K562 (cell line): ENCODE results near the gene HEMK1. TPM values are rescaled to one million over a fixed set of nuclear protein-coding genes. Genes with fewer than 3 reads are reported as not detected.

ENCODE experiments used
- ATAC-seq: fragments of 200-7000 bp; cut with Tn5 transposase; 3 replicates; pipeline ENCODE4 v1.9.1; 2020; ENCODE audit warnings: moderate library complexity
- BruUV-seq: library from RNA; stranded (reverse); fragments of 400-500 nt; replicated peaks from 2 replicates; lab custom pipeline; 2021; lab: Mats Ljungman, UMichigan
- CTCF ChIA-PET: fragments of 300-600 bp; formaldehyde crosslinking; extraction: SDS; loops from one replicate; lab custom pipeline; 2021; ENCODE audit warnings: low intra/inter-chr PET ratio; lab: Yijun Ruan, JAX
- POLR2A ChIA-PET: fragments of 300-600, 350-650 bp; sonication (Branson Sonifier 250); formaldehyde crosslinking; extraction: SDS; loops from one replicate; lab custom pipeline; 2021; ENCODE audit warnings: antibody characterized with exemption, inconsistent platforms; lab: Yijun Ruan, JAX
- DNase-seq, 4 experiments: peaks; one replicate each; pipeline versions ENCODE4 v3.0.0 to v3.0.0-alpha.2; 2011 to 2018; ENCODE audit warnings: low spot score in 3 of 4, mixed read lengths in 3 of 4; ENCODE audit errors: extremely low read depth in 1 of 4
- FAIRE-seq: peaks from 2 replicates; lab custom pipeline; 2011; peaks lifted over from hg19 to GRCh38; lab: Jason Lieb, UNC
- H2AFZ ChIP-seq: 2 replicates; pipeline ENCODE4 v1.6.0; 2011; ENCODE audit warnings: low read depth, low read length, control low read depth, inconsistent platforms
- H3K27ac ChIP-seq: fragments of 200-600 bp; 3 replicates; pipeline ENCODE4 v1.8.0; 2011; ENCODE audit warnings: low read depth, mild to moderate bottlenecking, control low read depth, inconsistent platforms, low read length, moderate library complexity, mixed read lengths; ENCODE audit errors: extremely low read depth
- H3K27me3 ChIP-seq, 2 experiments: fragments of 300-600 bp in 1 of 2; 2 replicates in 1 of 2; 3 replicates in 1 of 2; pipeline versions ENCODE4 v1.6.0 to v1.8.0; 2011; ENCODE audit warnings: inconsistent platforms in 2 of 2, low read length in 2 of 2, mild to moderate bottlenecking in 1 of 2, mixed read lengths in 1 of 2, moderate library complexity in 1 of 2; ENCODE audit not compliant: control insufficient read depth in 2 of 2, insufficient read depth in 2 of 2
- H3K36me3 ChIP-seq: fragments of 300-600 bp; 3 replicates; pipeline ENCODE4 v1.8.0; 2011; ENCODE audit warnings: mild to moderate bottlenecking, low read length, inconsistent platforms; ENCODE audit not compliant: control insufficient read depth, insufficient read depth
- H3K4me1 ChIP-seq, 2 experiments: fragments of 200-600 bp in 1 of 2; replicated peaks in 1 of 2; 2 replicates in 1 of 2; 3 replicates in 1 of 2; pipeline versions ENCODE4 v1.5.1 to v1.8.0; 2011; ENCODE audit warnings: inconsistent platforms in 2 of 2, low read length in 2 of 2, mild to moderate bottlenecking in 1 of 2, mixed read lengths in 1 of 2, moderate library complexity in 1 of 2; ENCODE audit not compliant: control insufficient read depth in 2 of 2, insufficient read depth in 2 of 2
- H3K4me2 ChIP-seq: 2 replicates; pipeline ENCODE4 v1.6.1; 2011; ENCODE audit warnings: low read length, control low read depth, inconsistent platforms, mixed read lengths; ENCODE audit not compliant: insufficient read depth
- H3K4me3 ChIP-seq: fragments of 200-600 bp; sonication (generic), shearing (Covaris generic); 2 replicates; pipeline ENCODE4 v1.5.1; 2016; ENCODE audit warnings: control low read depth, inconsistent platforms
- H3K79me2 ChIP-seq: fragments of 200-600 bp; 3 replicates; pipeline ENCODE4 v1.8.0; 2011; ENCODE audit warnings: low read length, inconsistent platforms; ENCODE audit not compliant: control insufficient read depth, insufficient read depth
- H3K9ac ChIP-seq, 2 experiments: 2 replicates each; pipeline versions ENCODE4 v1.6.0 to v1.6.1; 2011; ENCODE audit warnings: low read depth in 2 of 2, low read length in 2 of 2, control low read depth in 1 of 2, inconsistent platforms in 1 of 2, mild to moderate bottlenecking in 1 of 2, mixed read lengths in 1 of 2; ENCODE audit not compliant: insufficient read depth in 1 of 2
- H3K9me1 ChIP-seq: one replicate; pipeline ENCODE4 v1.6.0; 2011; ENCODE audit warnings: inconsistent platforms, mild to moderate bottlenecking, low read length, moderate library complexity; ENCODE audit not compliant: control insufficient read depth, insufficient read depth
- H3K9me3 ChIP-seq: replicated peaks from 2 replicates; pipeline ENCODE4 v1.5.1; 2011; ENCODE audit warnings: low read depth, low read length, inconsistent platforms; ENCODE audit not compliant: control insufficient read depth, insufficient read depth
- H4K20me1 ChIP-seq: replicated peaks from 2 replicates; pipeline ENCODE4 v1.6.1; 2011; ENCODE audit warnings: low read length, inconsistent platforms, mixed read lengths; ENCODE audit not compliant: control insufficient read depth, insufficient read depth
- NCOR1 ChIP-seq: fragments of 450-650 bp; IDR thresholded peaks from 2 replicates; pipeline ENCODE4 v1.6.1; 2016; ENCODE audit warnings: mild to moderate bottlenecking, moderate library complexity
- NFYB ChIP-seq: IDR thresholded peaks from 2 replicates; pipeline ENCODE4 v1.6.1; 2011; ENCODE audit warnings: mild to moderate bottlenecking, moderate library complexity; ENCODE audit not compliant: insufficient read length; ENCODE audit errors: extremely low read depth
- ZNF143 ChIP-seq: sonication (generic); formaldehyde crosslinking; IDR thresholded peaks from 2 replicates; pipeline ENCODE4 v1.9.0; 2022; ENCODE audit warnings: mild to moderate bottlenecking, missing genetic modification reagents
- WGBS: fragments of 100-300 bp; shearing (Covaris generic); methylation state at CpG from one replicate; pipeline ENCODE4 v1.1.6; 2016; ENCODE audit warnings: low coverage, mixed read lengths; ENCODE audit not compliant: insufficient coverage; ENCODE audit errors: missing lambda C conversion rate; 5-methylcytosine and 5-hydroxymethylcytosine counted together
- in situ Hi-C: fragments of 300-500 bp; cut with MboI; formaldehyde crosslinking; loops from 4 replicates; pipeline ENCODE4 v1.15.0; 2018; ENCODE audit warnings: inconsistent platforms, mixed read lengths
- intact Hi-C: fragments of 100-400 bp; cut with micrococcal nuclease; formaldehyde crosslinking; loops from 2 replicates; pipeline ENCODE4 v1.14.2; 2022
- polyA plus RNA-seq, 8 experiments: library from polyadenylated mRNA; depleted of rRNA in 4 of 8; stranded (reverse) in 5 of 8; unstranded in 3 of 8; fragments of >200 nt; fragmentation: Nextera tagmentation in 2 of 8; fragmentation: Illumina TruSeq in 1 of 8; extraction: Ambion mirVana in 2 of 8; extraction: Trizol in 1 of 8; gene quantifications; 2 replicates each; pipeline versions ENCODE4 v1.2.1 to v1.2.3, GENCODE V29; 2011 to 2014; ENCODE audit warnings: inconsistent platforms in 1 of 8, missing spikeins in 1 of 8
- total RNA-seq, 7 experiments: library from RNA; depleted of rRNA in 6 of 7; stranded (reverse); fragments of >200 nt in 6 of 7; fragmentation: Illumina TruSeq in 2 of 7; extraction: Trizol in 2 of 7; gene quantifications; 2 replicates each; pipeline versions ENCODE4 v1.2.1 to v1.2.3, GENCODE V29; 2011 to 2021; ENCODE audit warnings: low replicate concordance in 1 of 7
- TF ChIP-seq, protein P1 (sequence below): fragments of 200-800 bp; sonication (Bioruptor generic); IDR thresholded peaks from 2 replicates; pipeline ENCODE4 v1.6.1; 2017; ENCODE audit warnings: missing genetic modification characterization, missing compliant biosample characterization

The HEMK1 gene
- total and polyA plus RNA-seq, 9 of the 15 experiments (the other 6 are each of a cell fraction or from before 2014, with no cell fraction given), result 2.0 to 16.8 (median 11.4) TPM

DNA sequence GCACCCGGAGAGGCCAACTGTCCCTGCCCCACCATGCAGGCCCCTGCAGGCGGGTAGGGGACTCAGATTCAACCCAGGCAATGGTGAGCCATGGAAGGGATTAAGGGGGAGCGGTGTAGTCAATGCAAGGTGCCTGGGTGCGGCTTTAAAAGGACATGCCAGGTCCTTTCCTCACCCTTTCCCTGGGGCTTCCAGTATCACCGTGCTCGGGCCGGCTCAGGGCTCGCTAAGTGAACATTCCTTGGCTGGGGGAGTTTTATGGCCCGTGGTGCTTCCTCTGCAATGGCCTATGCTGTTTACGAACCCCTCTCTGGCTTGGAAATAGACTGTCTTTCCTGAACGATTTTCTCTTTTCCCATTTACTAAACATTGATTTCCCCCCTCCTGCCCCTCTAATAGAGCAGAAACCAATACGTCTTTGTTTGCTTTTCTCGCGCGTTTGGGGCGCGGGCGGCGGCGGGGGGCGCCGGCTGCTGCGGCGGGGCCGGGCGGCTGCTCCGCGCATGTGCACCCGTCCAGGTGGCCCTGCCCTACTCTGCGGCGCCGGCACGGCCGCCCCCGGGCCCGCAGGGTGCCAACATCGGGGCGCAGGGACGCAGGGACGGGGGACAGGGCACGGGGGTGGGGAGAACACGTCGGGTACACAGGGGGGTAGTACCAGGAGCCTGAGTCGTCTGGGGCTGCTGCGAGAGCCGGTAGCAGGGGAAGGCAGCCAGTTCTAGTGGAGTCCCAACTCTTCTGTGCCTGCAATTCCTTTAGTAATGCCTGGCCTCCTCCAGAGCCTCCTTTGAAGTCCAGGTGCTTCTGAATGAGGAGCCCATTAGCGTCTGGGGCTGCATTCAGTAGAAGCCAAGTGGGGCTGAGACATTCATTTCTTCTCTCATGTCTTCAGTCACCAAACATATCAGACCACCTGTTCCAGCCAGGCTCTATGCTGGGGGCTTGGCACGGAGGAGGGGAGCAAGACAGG, 39.0 kb upstream of the HEMK1 start:
- in situ Hi-C loops, result no loop called here

More for the DNA sequence above, 39.0 kb upstream of the HEMK1 start:
- TF ChIP-seq ZNF143 (CRISPR knock-in tag) (no peak), NFYB (no peak), NCOR1 (no peak)
- TF ChIP-seq, protein P1, sequence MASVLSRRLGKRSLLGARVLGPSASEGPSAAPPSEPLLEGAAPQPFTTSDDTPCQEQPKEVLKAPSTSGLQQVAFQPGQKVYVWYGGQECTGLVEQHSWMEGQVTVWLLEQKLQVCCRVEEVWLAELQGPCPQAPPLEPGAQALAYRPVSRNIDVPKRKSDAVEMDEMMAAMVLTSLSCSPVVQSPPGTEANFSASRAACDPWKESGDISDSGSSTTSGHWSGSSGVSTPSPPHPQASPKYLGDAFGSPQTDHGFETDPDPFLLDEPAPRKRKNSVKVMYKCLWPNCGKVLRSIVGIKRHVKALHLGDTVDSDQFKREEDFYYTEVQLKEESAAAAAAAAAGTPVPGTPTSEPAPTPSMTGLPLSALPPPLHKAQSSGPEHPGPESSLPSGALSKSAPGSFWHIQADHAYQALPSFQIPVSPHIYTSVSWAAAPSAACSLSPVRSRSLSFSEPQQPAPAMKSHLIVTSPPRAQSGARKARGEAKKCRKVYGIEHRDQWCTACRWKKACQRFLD (CRISPR knock-in tag), result no peak
- TF ChIP-seq, all 486 proteins: peak for 0
- no peak overlapping the region for H3K9ac ChIP-seq
- no peaks in the 10 kb centered on the region for H3K27me3 ChIP-seq
- H3K4me2 ChIP-seq, result no peak overlapping the region
- H3K27ac ChIP-seq, result no peak overlapping the region
- ChIA-PET POLR2A (no interaction called here), CTCF (no interaction called here)
- H2AFZ ChIP-seq, result no peak overlapping the region
- H3K36me3 ChIP-seq, result no peaks in the 10 kb centered on the region
- intact Hi-C loops, result no loop called here
- ATAC-seq (no peak), FAIRE-seq (no peak), DNase-seq (peak in 1 of 4 experiments; percentile 24)
- H3K9me3 ChIP-seq, result no peaks in the 10 kb centered on the region
- H3K4me1 ChIP-seq, result peaks cover 0 to 30% of the 10 kb centered on the region in 2 experiments; a peak in 3 of 5 replicates
- H4K20me1 ChIP-seq, result no peaks in the 10 kb centered on the region
- 17% methylated on average over 19 of the region's 48 CpGs for WGBS
- no TSS peak for BruUV-seq
- no peak overlapping the region for H3K4me3 ChIP-seq
- no peaks in the 10 kb centered on the region for H3K9me1 ChIP-seq
- no peaks in the 10 kb centered on the region for H3K79me2 ChIP-seq
